HS-5 (cell line): ENCODE measurements around the gene FYB1.
"Not testable (repeated sequence)": the region's sequence is repeated elsewhere in the genome, so short reads cannot be mapped to it uniquely, and the experiment has no call there.

Experiments used
- DNase-seq: peaks from one replicate; pipeline ENCODE4 v3.0.0-alpha.2; 2012; ENCODE audit warnings: low read depth

FYB1 gene, protein sequence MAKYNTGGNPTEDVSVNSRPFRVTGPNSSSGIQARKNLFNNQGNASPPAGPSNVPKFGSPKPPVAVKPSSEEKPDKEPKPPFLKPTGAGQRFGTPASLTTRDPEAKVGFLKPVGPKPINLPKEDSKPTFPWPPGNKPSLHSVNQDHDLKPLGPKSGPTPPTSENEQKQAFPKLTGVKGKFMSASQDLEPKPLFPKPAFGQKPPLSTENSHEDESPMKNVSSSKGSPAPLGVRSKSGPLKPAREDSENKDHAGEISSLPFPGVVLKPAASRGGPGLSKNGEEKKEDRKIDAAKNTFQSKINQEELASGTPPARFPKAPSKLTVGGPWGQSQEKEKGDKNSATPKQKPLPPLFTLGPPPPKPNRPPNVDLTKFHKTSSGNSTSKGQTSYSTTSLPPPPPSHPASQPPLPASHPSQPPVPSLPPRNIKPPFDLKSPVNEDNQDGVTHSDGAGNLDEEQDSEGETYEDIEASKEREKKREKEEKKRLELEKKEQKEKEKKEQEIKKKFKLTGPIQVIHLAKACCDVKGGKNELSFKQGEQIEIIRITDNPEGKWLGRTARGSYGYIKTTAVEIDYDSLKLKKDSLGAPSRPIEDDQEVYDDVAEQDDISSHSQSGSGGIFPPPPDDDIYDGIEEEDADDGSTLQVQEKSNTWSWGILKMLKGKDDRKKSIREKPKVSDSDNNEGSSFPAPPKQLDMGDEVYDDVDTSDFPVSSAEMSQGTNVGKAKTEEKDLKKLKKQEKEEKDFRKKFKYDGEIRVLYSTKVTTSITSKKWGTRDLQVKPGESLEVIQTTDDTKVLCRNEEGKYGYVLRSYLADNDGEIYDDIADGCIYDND

DNA sequence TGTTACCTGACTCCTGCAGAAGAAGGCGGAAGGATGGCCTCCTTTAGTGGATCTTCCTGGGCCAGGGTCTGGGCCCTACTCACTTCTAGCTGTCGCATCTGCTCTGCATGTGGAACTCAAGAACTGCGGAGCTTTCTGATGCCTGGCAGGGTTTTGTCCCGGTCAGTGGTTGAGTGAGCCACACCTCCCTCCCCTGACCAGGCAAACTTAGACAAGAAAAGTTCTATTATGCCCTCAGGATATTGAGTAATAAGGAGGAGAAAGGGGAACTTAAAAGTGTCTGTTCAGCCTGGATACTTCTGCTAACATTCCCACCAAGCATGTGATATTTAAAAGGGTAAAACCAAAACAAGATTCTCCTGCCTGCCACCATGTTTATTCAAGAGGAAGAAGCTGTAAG, at the start of gene FYB1:
FYB1 (minus strand) TSS at position 127 of the 400 bp plus-strand sequence. CDS start 16,603 bp downstream, outside the sequence.
- DNase-seq, result no peak

DNA sequence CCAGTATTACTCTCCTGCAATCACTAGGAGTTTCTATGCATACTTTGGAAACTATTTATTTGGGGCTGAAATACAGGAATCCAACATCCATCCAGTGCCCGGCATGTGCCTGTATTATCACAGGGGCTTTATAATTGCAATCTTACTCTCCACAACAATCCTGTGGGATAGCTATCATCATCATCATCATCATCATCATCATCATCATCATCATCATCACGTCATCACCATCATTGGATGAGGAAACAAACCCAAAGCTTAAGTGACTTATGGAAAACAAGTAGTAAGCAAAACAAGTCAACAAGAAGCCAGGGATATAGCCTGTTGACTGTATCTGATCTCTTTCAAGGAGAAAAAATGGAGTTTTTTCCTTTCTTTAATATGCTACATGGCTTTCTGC, 47.8 kb upstream of the FYB1 start:
- no peak for DNase-seq

DNA sequence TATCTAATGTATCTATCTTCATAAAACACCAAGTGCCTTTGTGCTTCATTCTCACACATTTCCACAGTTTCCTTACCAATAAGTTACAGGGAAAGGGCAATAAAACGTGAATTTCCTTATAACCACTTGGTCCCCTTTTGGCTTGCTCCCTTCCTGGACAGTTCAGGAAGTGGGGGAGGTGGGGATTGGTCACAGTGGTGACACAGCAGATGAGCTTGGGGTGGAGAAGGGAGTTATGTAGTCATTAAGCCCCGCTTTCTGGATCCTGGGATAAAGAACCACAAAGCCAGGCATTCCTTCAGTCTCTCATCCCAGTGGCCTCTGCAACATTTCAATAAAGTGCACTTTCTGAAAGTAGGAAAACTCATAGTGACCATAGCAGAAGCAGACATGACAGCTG, 47.1 kb upstream of the FYB1 start:
- DNase-seq, result no peak

DNA sequence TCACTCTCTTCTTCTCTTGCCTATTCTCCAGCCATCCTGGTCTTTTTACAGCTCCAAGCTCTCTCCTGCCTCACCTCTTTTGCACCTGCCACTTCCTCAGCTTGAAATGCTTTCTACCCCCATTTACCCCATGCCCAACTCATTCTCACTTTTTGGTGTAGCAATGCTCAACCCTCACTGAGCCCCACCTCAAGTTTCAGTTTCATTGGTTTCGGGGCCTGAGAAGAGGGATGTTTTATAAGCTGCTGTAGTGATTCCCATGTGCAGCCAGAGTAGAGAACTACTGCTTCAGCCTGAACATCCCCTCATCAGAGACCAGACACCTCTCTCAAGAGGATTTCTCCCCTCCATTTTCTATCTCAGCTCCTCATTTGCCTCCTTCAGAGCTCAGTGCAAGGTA, 45.2 kb upstream of the FYB1 start:
- no peak for DNase-seq

DNA sequence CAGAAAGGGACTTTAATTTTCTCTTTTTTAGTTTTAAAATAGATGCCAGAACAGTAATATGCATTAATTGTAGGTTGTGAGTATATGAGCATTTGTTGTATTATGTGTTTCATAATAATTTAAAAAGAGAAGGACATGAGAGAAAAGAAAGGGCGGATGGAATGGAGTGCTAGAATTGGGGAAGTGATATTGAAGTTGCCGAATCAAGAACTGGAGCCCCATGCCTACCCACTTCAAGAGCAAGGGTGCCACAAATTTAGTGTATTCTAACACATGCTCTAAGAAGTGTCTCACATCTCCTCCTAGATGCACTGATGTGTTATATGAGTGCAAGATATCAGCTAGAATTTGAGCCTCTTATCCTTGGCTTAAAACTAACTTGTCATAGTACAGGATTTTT, 43.6 kb upstream of the FYB1 start:
- no peak for DNase-seq

DNA sequence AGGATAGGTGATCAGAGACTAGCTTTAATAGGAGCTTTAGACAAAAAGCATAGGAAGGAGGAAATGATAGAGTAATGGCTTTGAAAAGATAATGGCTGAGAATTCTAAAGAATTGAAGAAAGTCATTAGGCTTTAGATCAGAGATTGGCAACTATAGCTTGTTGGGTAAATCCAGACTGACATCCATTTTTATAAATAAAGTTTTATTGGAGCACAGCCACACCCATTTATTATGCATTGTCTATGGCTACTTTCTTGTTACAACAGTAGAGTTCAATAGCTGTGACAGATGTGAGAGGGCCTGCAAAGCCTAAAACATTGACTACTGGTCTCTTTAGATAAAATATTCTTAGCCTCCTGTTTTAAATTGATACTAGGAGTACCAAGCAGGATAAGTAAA, 40.7 kb upstream of the FYB1 start:
- DNase-seq, result no peak

DNA sequence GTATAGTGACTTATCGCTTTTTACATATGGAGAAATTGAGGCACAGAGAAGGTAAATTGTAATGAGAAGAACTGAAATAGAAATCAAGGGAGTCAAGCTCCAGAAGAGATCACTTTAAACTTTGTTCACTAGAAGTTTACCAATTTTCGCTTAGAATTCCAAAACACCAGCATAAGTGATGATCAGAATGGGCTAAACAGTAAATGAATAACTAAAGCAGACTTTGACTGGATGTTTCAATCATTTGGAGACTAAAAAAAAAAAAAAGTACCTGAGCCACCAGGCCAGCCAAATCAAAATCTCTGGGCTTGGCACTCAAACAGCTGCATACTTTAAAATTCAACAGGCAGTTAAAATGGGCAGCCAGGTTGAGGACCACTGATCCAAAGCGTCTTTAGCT, 38.2 kb upstream of the FYB1 start:
- DNase-seq, result no peak

DNA sequence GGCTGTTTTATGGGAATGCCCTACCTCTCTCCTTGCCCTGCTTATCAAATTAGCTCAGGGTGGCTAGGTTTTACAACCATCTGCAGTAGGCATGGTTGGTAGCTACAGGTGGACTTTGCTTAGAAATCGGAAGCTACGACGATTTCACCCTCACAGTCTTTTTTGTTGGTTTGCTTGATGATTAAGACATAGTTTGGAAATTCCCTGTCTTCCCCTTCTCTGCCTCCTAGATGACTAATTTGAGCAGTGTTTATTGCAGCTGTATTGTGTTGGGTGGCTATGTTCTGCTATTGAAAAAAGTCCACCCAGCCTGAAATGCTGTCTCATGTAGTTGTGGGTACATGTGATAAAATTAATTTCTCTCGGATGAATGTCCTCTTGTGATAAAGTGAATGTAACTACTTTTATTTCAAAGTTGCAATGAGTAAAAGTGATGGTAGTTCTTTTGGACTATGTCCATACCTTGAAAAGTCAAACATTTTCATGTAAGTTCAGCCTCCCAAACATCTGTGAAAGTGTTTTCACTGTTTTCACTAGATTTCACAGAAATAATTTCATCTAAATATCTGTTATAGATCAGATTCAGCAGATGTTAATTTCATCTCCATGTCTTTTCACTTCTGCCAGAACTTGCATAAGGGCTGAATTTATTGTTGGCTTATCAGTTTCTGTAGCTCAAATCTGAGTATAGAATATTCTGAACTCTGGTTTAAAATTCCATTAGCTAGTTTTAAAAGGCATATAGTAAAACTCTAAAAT, 37.3 kb upstream of the FYB1 start:
- peak; percentile 85 for DNase-seq

DNA sequence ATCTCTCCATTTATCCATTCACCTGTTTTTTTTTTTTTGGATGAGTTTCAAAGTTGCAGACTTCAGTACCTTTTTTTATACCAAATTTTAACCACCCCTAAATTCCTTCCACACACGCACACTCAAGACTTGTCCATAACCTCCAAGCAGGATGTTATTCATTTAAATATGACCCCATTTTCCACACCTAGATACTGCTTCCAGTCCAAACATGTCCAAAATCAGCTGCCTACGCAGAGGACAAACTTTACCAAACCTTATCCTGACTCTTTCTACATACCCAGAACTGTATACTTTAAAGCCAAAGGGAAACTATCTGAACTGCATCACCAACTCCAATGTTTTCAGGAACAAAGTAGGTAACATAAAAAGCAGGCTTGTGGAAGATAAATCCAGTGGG, 36.0 kb upstream of the FYB1 start:
- no peak for DNase-seq

DNA sequence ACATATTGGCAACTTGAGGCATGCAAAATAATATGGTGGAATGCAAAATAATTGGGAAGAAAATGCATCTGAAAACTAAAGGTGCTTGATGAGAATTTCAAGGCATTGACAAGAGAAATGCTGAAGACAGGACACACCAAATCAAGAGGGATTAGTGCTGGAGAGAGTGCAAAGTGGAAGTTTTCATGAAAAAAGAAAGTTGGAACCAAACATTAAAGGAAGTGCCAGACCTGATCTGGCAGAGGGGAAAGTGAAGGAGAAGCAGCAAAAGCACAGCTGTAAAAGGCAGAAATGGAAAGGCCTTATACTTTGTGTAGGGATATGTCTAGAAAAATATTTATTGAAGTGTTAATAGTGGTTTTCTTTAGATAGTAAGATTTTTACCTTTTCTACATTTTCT, 35.3 kb upstream of the FYB1 start:
- no peak for DNase-seq

DNA sequence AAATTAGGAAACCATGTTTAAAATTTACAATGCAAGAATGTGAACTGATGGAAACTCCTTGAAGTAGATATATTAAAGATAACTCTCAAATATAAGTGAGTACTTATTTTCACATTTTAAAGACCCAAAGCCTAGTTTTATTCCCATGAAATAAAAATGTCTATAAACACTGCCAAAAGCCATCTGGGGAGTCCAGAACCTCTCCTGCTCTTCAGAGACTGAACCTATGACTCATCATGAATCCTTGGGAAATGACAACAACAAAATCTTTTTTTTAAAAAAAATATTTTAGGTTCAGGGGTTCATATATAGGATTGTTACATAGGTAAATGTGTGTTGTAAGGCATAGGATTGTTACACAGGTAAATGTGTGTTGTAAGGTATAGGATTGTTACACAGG, 33.8 kb upstream of the FYB1 start:
- DNase-seq, result no peak

DNA sequence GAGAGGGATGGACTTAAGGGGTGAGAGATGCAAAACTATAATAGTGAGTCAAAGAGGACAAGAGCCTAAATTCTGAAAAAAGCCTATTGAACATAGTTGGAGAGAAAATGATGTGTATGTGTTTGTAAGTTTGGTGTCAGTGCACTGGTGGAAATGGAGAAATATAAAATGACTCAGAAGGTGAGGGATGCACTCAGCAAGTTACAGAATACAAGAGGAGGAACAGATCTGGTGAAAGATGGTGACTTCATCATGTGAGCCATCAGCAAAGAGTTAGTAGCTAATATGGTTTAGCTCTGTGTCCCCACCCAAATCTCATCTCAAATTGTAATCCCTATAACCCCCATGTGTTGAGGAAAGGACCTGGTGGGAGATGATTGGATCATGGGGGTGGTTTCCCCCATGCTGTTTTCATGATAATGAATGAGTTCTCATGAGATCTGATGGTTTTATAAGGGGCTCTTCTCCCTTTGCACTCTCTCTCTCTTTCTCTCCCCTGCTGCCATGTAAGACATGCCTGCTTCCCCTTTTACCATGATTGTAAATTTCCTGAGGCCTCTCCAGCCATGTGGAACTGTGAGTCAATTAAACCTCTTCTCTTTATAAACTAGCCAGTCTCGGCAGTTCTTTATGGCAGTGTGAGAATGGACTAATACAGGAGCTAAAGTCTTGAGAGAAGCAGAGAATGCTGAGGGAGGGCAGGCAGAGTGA, 30.4 kb upstream of the FYB1 start:
- no peak for DNase-seq

DNA sequence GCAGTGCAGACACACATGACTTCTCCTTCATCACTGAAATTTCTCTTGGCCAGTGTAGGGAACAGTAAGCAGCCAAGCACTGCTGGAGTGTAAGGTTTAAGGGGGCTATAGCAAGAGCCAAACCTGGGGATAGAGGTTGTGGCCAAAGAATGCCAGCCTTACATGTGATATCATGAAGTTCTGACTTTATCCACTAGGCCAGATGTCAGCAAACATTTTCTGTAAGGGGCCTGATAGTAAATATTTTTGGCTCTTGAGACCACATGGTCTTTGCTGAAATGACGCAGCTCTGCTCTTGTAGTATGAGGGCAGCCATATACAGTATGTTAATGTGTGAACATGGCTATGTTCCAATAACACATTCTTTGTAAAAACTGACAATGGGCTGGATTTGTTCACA, 29.7 kb upstream of the FYB1 start:
- no peak for DNase-seq

DNA sequence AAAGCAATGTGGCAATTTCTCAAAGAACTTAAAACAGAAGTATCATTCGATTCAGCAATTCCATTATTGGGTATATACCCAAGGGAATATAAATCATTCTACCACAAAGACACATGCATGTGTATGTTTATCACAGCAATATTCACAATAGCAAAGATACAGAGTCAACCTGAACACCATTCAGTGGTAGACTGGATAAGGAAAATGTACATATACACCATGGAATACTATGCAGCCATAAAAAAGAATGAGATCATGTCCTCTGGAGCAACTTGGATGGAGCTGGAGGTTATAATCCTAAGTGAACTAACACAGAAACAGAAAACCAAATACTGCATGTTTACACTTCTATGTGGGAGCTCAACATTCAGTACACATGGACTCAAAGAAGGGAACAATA, 21.4 kb upstream of the FYB1 start:
- DNase-seq, result no peak

DNA sequence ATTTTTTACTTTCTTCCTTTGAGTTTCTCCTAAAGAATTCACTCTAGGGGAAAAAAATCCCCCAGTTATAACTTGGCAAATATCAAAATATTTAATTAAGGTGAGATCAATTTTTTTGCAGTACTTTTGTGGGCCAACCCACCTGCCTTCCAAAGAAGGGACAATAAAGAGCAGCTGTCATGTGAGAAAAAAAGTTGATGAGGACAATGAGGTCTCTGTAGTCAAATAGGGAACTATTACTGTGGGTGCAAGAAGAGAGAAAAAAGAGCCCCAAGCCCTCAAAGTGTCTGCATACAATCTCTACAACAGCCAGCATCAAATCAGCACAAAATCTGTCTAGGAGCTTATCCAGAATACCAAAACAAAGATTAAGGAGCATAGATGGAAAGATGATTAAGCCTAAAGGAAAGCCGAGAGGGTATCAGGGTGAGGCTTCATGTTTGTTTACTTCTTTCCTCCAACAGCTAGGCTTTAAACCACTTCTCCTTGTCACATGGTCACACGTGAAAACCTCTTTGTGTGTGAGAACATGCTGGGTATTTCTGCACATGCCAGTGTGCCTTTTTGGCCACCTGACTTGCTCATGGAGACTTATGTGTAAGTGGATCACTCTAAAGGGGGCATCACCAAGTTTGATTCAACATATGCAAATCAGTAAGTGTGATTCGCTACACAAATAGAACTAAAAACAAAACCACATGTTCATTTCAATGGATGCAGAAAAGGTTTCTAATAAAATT, 19.2 kb upstream of the FYB1 start:
- DNase-seq, result no peak

DNA sequence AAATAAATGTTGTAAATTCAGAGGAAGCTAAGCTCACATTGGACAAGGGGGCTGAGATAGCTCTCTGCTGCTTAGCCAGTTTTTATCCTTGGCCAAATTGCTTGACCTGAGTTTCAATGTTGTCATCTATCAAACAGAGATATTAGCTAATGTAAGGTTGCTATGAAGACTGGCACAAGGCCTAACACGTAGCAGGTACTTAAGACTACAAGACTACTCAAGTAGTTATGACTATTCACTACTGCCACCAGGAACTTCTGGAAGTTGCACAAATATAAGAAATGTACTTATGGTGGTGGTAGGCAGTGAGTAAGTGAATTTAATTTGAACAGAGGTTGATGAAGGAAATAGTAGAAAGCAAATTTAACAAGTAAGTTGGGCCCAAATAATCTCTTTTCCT, 17.4 kb upstream of the FYB1 start:
- DNase-seq, result no peak

DNA sequence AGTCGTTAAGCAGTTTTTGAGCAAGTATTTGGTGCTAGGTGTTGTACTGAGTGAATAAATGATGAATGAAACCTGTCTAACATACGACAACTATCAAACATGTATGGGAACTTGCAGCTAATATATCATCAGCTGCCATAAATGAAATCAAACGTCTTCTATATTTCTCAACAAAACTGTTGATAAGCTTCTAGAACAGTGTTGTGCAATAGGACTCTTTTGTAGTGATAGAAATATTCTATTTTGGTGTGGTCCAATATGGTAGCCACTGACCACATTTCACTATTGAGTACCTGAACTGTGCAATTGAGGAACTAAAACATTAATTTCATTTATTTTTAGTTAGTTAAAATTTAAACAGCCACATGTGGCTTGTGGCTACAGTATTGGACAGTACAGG, 16.3 kb upstream of the FYB1 start:
- DNase-seq, result no peak

DNA sequence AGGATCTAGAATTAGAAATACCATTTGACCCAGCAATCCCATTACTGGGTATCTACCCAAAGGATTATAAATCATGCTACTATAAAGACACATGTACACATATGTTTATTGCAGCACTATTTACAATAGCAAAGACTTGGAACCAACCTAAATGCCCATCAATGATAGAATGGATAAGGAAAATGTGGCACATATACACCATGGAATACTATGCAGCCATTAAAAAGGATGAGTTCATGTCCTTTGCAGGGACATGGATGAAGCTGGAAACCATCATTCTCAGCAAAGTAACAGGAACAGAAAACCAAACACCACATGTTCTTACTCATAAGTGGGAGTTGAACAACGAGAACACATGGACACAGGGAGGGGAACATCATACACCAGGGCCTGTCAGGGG, 15.1 kb upstream of the FYB1 start:
- DNase-seq, result not testable (repeated sequence)

DNA sequence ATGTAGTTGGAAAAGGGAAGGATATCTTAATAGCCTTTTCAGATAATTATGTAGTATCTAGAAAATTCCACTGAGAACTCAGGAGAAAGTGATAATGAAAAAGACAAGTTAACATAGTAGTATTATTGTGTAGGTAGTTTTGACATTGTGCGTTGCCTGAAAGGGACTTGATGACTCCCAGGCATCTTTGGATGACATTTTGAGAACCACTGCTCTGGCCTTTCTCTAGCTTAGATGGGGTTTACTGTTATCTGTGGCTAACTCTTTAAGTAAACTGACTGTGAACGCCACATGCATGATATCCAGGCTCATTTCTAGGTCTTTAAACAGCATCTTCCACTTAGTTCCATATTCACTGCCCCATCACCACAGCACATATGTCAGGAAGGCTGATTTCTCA, 14.4 kb upstream of the FYB1 start:
- DNase-seq, result no peak

DNA sequence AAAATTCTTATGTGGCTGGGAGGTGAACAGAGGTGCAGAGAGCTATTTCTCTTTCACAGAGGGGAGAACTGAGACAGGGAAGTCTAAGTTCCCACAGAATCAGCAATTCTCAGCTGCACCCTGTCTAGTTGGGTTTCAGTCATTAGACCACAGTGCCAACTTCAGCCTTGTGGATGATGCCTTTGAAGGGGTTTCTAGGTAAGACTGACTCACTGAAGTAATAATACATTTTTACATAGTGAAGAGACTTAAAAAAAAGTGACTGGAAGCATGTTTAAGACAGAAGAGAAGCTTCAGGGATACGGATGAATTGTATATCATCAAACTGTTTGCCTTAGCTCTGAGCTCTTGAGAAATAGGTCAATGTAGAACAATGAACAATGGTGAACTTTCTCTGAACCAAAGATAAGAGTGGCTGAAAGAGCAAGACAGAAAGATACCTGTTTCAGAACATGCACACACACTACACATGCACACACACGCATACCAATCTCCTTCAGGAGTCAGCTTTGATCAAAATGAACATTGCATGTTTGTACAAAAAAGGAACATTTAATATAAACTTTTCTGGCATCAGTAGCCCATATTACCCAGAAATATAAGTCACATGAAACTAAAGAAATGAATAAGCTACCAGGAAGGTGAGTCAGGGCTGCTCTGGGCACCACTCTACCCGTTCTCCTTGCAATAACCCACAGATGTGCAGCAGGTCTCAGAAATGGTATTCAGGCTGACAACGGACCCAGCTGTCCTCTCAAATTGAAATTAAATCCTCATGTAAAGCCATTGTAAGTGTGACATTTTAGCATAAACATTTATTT, 12.6 kb upstream of the FYB1 start:
- peak; percentile 50 for DNase-seq

DNA sequence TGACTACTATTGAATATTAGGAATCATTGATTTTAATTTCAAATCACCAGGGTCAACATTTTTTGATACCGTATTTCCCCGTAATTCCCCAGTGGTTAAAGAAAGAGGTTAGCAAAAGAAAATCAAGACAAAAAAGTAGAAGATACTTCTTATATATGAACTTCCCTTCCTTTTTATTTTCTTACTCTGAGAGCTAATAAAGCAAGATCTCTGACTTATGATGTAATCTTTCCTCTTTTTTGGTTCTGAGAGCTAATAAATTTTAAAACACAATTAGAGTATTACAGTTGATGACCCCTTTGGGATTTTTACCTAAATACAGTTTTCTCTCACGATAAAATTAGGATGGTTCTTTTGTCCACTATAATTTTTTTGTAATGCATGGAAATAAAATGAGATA, 9.2 kb upstream of the FYB1 start:
- no peak for DNase-seq
